Stimulated activated CD8-positive, alpha-beta memory T cell treated with anti-CD3 and anti-CD28 coated beads, Interleukin-4, amount 100 ng/mL, for 4 hours (primary cell): Measurements from ENCODE around the gene CENPP.

Experiments used
- DNase-seq, 2 donors: peaks; one replicate each; pipeline ENCODE4 v3.0.0-alpha.2; 2020; ENCODE audit warnings: low read depth in 2 of 2, low spot score in 1 of 2

CENPP gene

GRCh38 chr9:92503156-92503555, 177.4 kb downstream of the CENPP start:
- DNase-seq, result no peak

- DNase-seq, result no peak
Observed at GRCh38 chr9:92504881-92505280, 179.1 kb downstream of the CENPP start.

- no peak for DNase-seq
Observed at GRCh38 chr9:92506184-92506857, 180.6 kb downstream of the CENPP start.

GRCh38 chr9:92507005-92507404, 181.3 kb downstream of the CENPP start:
- DNase-seq, result no peak

- no peak for DNase-seq
Observed at GRCh38 chr9:92507496-92507895, 181.7 kb downstream of the CENPP start.

GRCh38 chr9:92508018-92508820, 182.5 kb downstream of the CENPP start:
- DNase-seq, result no peak

GRCh38 chr9:92509050-92509449, 183.3 kb downstream of the CENPP start:
- DNase-seq, result no peak

GRCh38 chr9:92510747-92511146, 185.0 kb downstream of the CENPP start:
- DNase-seq, result no peak

- no peak for DNase-seq
Observed at GRCh38 chr9:92512622-92513021, 186.9 kb downstream of the CENPP start.

- no peak for DNase-seq
Observed at GRCh38 chr9:92513349-92513748, 187.6 kb downstream of the CENPP start.

GRCh38 chr9:92514635-92515034, 188.9 kb downstream of the CENPP start:
- DNase-seq, result no peak

- DNase-seq, result no peak
Observed at GRCh38 chr9:92516521-92516920, 190.8 kb downstream of the CENPP start.

- DNase-seq, result no peak
Observed at GRCh38 chr9:92517046-92517445, 191.3 kb downstream of the CENPP start.

GRCh38 chr9:92518199-92518598, 192.4 kb downstream of the CENPP start:
- no peak for DNase-seq

- no peak for DNase-seq
Observed at GRCh38 chr9:92520837-92521236, 195.1 kb downstream of the CENPP start.

GRCh38 chr9:92522983-92523970, 197.5 kb downstream of the CENPP start:
- no peak for DNase-seq

- no peak for DNase-seq
Observed at GRCh38 chr9:92524881-92525280, 199.1 kb downstream of the CENPP start.

- DNase-seq, result no peak
Observed at GRCh38 chr9:92525306-92525705, 199.6 kb downstream of the CENPP start.

- DNase-seq, result no peak
Observed at GRCh38 chr9:92527291-92527828, 201.6 kb downstream of the CENPP start.

GRCh38 chr9:92527832-92528521, 202.2 kb downstream of the CENPP start:
- no peak for DNase-seq

- no peak for DNase-seq
Observed at GRCh38 chr9:92528522-92528849, 202.7 kb downstream of the CENPP start.
